Suprapubic skin (tissue), 4 donors: ENCODE results near the gene RPL39L. TPM values are rescaled to one million over a fixed set of nuclear protein-coding genes. Genes with fewer than 3 reads are reported as not detected.
A peak's percentile ranks its signal among the peaks of the same experiment; 100 is the strongest.

Experiments
- DNase-seq, 2 donors: peaks; one replicate each; pipeline ENCODE4 v3.0.0-alpha.2; 2019; ENCODE audit warnings: low spot score in 2 of 2
- H3K27ac ChIP-seq: fragments of 200-600 bp; sonication (generic); one replicate; pipeline ENCODE4 v1.5.1; 2019
- H3K27me3 ChIP-seq: fragments of 200-600 bp; sonication (generic); one replicate; pipeline ENCODE4 v1.5.1; 2019
- H3K36me3 ChIP-seq: fragments of 200-600 bp; sonication (generic); one replicate; pipeline ENCODE4 v1.5.1; 2019
- H3K4me1 ChIP-seq: fragments of 200-600 bp; sonication (generic); one replicate; pipeline ENCODE4 v1.5.1; 2019
- H3K4me3 ChIP-seq: fragments of 200-600 bp; sonication (generic); one replicate; pipeline ENCODE4 v1.5.1; 2019; ENCODE audit warnings: mild to moderate bottlenecking
- H3K9me3 ChIP-seq: fragments of 200-600 bp; sonication (generic); one replicate; pipeline ENCODE4 v1.5.1; 2019
- EP300 ChIP-seq: sonication (generic); formaldehyde crosslinking; IDR thresholded peaks from one replicate; pipeline ENCODE4 v1.6.1; 2017; ENCODE audit warnings: antibody characterized with exemption
- POLR2A ChIP-seq, 2 donors: fragments of 450-650 bp; IDR thresholded peaks; one replicate each; pipeline ENCODE4 v1.6.1; 2017; ENCODE audit warnings: antibody characterized with exemption in 2 of 2, mild to moderate bottlenecking in 2 of 2, moderate library complexity in 2 of 2
- POLR2AphosphoS5 ChIP-seq, 3 donors: sonication (generic); formaldehyde crosslinking; IDR thresholded peaks; one replicate each; pipeline ENCODE4 v1.6.1; 2017; ENCODE audit warnings: antibody characterized with exemption in 3 of 3
- WGBS: methylation state at CpG from one replicate; pipeline ENCODE4 v1.1.5; 2018; 5-methylcytosine and 5-hydroxymethylcytosine counted together
- total RNA-seq, 4 donors: library from RNA; depleted of rRNA; stranded (reverse); fragments of >200 nt; gene quantifications; one replicate each; pipeline ENCODE4 v1.1.0, GENCODE V29; 2016
- TF ChIP-seq, protein P1 (sequence below), 2 donors: fragments of 200-600 bp in 1 of 2; fragments of 450-650 bp in 1 of 2; sonication (generic) in 1 of 2; IDR thresholded peaks; one replicate each; pipeline ENCODE4 v1.5.1; 2016 to 2019; ENCODE audit warnings: antibody characterized with exemption in 2 of 2, mild to moderate bottlenecking in 1 of 2, moderate library complexity in 1 of 2

Gene RPL39L
- total RNA-seq, 4 donors from 2014 or later: 7.1 to 12.2 (median 11.0) TPM

DNA sequence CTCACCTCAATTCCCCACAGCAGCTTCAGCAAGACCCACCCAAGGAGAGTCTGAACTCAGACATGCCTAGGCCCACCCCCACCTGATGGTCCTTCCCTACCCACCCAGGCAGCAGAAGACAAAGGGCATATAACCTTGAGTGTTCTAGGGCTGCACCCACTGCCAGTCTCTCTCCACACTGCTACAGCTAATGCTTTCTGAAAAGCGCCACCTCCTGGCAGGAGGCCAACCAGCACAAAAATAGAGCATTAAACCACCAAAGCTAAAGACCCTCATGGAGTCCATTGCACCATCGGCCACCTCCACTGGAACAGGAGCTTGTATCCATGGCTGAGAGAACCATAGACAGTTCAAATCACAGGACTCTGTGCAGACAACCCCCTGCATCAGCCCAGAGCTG, 11.3 kb upstream of the RPL39L start:
- Histone ChIP-seq H3K36me3 (no peaks in the 10 kb centered on the region), H3K4me1 (no peaks in the 10 kb centered on the region), H3K27me3 (no peaks in the 10 kb centered on the region), H3K27ac (no peak overlapping the region), H3K9me3 (no peaks in the 10 kb centered on the region), H3K4me3 (no peak overlapping the region)
- no peak for DNase-seq
- WGBS: no CpG with 5 or more reads among the region's 2 CpGs
- no peak for TF ChIP-seq EP300
- TF ChIP-seq, protein P1, sequence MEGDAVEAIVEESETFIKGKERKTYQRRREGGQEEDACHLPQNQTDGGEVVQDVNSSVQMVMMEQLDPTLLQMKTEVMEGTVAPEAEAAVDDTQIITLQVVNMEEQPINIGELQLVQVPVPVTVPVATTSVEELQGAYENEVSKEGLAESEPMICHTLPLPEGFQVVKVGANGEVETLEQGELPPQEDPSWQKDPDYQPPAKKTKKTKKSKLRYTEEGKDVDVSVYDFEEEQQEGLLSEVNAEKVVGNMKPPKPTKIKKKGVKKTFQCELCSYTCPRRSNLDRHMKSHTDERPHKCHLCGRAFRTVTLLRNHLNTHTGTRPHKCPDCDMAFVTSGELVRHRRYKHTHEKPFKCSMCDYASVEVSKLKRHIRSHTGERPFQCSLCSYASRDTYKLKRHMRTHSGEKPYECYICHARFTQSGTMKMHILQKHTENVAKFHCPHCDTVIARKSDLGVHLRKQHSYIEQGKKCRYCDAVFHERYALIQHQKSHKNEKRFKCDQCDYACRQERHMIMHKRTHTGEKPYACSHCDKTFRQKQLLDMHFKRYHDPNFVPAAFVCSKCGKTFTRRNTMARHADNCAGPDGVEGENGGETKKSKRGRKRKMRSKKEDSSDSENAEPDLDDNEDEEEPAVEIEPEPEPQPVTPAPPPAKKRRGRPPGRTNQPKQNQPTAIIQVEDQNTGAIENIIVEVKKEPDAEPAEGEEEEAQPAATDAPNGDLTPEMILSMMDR (IDR thresholded peaks at IDR 0.05): no peak
- TF ChIP-seq POLR2AphosphoS5 (IDR thresholded peaks at IDR 0.05): no peak
- no peak for TF ChIP-seq POLR2A (IDR thresholded peaks at IDR 0.05)

DNA sequence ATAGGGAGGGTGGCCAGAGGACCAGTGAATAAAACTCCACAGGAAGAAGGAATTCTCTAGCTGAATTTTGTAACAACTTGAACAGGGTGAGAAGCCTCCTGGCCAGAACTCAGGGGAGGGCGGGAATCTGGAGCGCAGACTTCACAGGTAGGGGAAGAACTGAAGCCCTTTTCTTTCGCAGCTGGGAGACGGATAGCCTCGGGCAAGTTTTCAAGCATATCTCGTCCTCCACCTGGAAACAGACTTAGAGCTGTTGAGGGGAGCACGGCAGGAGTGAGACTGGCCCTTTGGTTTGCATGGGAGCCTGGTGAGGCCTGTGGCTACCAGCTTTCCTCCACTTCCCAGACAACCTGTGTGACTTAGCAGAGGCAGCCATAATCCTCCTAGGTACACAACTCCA, 10.9 kb upstream of the RPL39L start:
- no peaks in the 10 kb centered on the region for H3K9me3 ChIP-seq
- no peak for DNase-seq
- H3K36me3 ChIP-seq: no peaks in the 10 kb centered on the region
- no peak overlapping the region for H3K4me3 ChIP-seq
- TF ChIP-seq POLR2A (IDR thresholded peaks at IDR 0.05): no peak
- TF ChIP-seq, protein P1 (IDR thresholded peaks at IDR 0.05): no peak
- TF ChIP-seq EP300: no peak
- TF ChIP-seq POLR2AphosphoS5 (IDR thresholded peaks at IDR 0.05): no peak
- H3K27me3 ChIP-seq: no peaks in the 10 kb centered on the region
- no peaks in the 10 kb centered on the region for H3K4me1 ChIP-seq
- 63% methylated on average over 7 of the region's 7 CpGs for WGBS
- no peak overlapping the region for H3K27ac ChIP-seq

DNA sequence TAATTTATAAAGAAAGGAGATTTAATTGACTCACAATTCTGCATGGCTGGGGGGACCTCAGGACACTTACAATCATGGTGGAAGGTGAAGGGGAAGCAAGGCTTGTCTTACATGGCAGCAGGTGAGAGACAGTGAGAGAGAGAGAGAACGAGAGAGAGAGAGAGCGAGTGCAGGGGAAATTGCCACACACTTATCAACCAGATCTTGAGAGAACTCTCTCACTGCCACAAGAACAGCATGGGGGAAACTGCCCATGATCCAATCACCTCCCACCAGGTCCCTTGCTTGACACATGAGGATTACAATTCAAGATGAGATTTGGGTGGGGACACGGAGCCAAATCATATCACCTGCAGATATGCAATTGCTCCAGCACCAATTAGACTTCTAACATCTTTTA, 7.1 kb upstream of the RPL39L start:
- H3K9me3 ChIP-seq: no peaks in the 10 kb centered on the region
- 87% methylated on average over 3 of the region's 3 CpGs for WGBS
- no peak overlapping the region for H3K27ac ChIP-seq
- no peaks in the 10 kb centered on the region for H3K27me3 ChIP-seq
- no peak for TF ChIP-seq EP300
- TF ChIP-seq POLR2AphosphoS5 (IDR thresholded peaks at IDR 0.05): no peak
- TF ChIP-seq, protein P1 (IDR thresholded peaks at IDR 0.05): no peak
- no peak for TF ChIP-seq POLR2A (IDR thresholded peaks at IDR 0.05)
- DNase-seq: no peak
- no peak overlapping the region for H3K4me3 ChIP-seq
- no peaks in the 10 kb centered on the region for H3K36me3 ChIP-seq
- H3K4me1 ChIP-seq: no peaks in the 10 kb centered on the region

DNA sequence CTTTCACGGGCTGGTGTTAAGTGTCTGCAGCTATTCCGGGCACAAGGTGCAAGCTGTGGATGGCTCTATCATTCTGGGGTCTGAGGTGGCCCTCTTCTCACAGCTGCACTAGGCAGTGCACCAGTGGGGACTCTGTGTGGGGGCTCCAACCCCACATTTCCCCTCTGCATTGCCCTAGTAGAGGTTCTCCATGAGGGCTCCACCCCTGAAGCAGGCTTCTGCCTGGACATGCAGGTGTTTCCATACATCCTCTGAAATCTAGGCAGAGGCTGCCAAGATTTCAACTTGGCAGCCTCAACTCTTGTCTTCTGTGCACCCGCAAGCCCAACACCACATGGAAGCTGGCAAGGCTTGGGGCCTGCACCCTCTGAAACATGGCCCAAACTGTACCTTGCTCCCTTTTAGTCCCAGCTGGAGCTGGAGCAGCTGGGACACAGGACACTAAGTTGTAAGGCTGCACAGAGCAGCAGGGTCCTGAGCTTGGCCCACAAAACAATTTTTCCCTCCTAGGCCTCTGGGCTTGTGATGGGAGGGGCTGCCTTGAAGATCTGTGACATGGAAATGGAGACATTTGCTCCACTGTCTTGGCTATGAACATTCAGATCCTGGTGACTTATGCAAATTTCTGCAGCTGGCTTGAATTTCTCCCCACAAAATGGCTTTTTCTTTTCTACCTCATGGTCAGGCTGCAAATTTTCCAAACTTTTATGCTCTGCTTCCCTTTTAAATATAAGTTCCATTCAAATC, 6.0 kb upstream of the RPL39L start:
- no peaks in the 10 kb centered on the region for H3K36me3 ChIP-seq
- TF ChIP-seq, protein P1 (IDR thresholded peaks at IDR 0.05): no peak
- no peak for TF ChIP-seq POLR2A (IDR thresholded peaks at IDR 0.05)
- TF ChIP-seq EP300: no peak
- TF ChIP-seq POLR2AphosphoS5 (IDR thresholded peaks at IDR 0.05): no peak
- no peak for DNase-seq
- H3K27ac ChIP-seq: no peak overlapping the region
- no peaks in the 10 kb centered on the region for H3K27me3 ChIP-seq
- H3K9me3 ChIP-seq: no peaks in the 10 kb centered on the region
- WGBS: 80% methylated on average over 3 of the region's 3 CpGs
- no peak overlapping the region for H3K4me3 ChIP-seq
- no peaks in the 10 kb centered on the region for H3K4me1 ChIP-seq

DNA sequence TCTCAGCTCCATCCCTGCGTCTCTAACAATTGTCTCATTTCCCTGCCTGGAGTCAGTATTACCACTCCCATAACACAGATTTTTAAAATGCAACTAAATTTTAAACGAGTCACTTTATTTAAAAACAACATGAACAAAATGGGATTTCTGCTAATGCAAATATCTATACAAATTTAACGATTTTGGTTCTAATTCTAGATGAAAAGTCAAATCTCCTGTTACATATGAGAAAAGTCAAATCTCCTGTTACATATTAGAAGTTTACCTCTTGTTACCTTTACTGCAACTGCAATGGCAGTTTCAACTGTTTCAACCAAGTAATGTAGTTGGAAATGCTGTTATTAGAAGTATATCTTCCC, 578 bp upstream of the RPL39L start:
- no peaks in the 10 kb centered on the region for H3K9me3 ChIP-seq
- DNase-seq: no peak
- peaks cover 12% of the 10 kb centered on the region for H3K4me1 ChIP-seq
- no peaks in the 10 kb centered on the region for H3K36me3 ChIP-seq
- no peaks in the 10 kb centered on the region for H3K27me3 ChIP-seq
- TF ChIP-seq EP300: no peak
- TF ChIP-seq, protein P1 (IDR thresholded peaks at IDR 0.05): no peak
- no peak for TF ChIP-seq POLR2AphosphoS5 (IDR thresholded peaks at IDR 0.05)
- no peak for TF ChIP-seq POLR2A (IDR thresholded peaks at IDR 0.05)
- H3K4me3 ChIP-seq: peak overlapping the region; percentile 60
- WGBS: 19% methylated on average over 3 of the region's 3 CpGs
- no peak overlapping the region for H3K27ac ChIP-seq
